Renal pelvis (tissue), 12 donors: Measurements from ENCODE around the gene HELT. TPM values are rescaled to one million over a fixed set of nuclear protein-coding genes. Genes with fewer than 3 reads are reported as not detected.
A peak's percentile ranks its signal among the peaks of the same experiment; 100 is the strongest.
"Not testable (repeated sequence)": the region's sequence is repeated elsewhere in the genome, so short reads cannot be mapped to it uniquely, and the experiment has no call there.

Source experiments
- DNase-seq: peaks from one replicate; pipeline ENCODE4 v3.0.0-alpha.2; 2013
- long read RNA-seq, 16 experiments: transcript quantifications; one replicate each; lab custom pipeline, GENCODE V29; 2026
- polyA plus RNA-seq, 3 donors: library from polyadenylated mRNA; unstranded; fragments of 120-200 nt; gene quantifications; one replicate each; pipeline ENCODE4 v1.2.1, GENCODE V29; 2013; ENCODE audit not compliant: insufficient read length in 3 of 3

HELT gene
- not detected for polyA plus RNA-seq
- long read RNA-seq, donor 1: 0 reads
- long read RNA-seq, donor 2: 0 reads
- long read RNA-seq, donor 3: 0 reads
- long read RNA-seq, donor 4: 0 reads
- long read RNA-seq, donor 5: 0 reads
- long read RNA-seq, donor 6: 0 reads
- long read RNA-seq, donor 7: 0 reads
- long read RNA-seq, donor 8: 0 reads
- long read RNA-seq, donor 9: 0 reads
- long read RNA-seq, donor 10: 0 reads
- long read RNA-seq, donor 11: 0 reads
- long read RNA-seq, donor 12: 0 reads
- long read RNA-seq, donor 13: 0 reads
- long read RNA-seq, donor 14: 0 reads
- long read RNA-seq, donor 15: 0 reads
- long read RNA-seq, donor 16: 0 reads

DNA sequence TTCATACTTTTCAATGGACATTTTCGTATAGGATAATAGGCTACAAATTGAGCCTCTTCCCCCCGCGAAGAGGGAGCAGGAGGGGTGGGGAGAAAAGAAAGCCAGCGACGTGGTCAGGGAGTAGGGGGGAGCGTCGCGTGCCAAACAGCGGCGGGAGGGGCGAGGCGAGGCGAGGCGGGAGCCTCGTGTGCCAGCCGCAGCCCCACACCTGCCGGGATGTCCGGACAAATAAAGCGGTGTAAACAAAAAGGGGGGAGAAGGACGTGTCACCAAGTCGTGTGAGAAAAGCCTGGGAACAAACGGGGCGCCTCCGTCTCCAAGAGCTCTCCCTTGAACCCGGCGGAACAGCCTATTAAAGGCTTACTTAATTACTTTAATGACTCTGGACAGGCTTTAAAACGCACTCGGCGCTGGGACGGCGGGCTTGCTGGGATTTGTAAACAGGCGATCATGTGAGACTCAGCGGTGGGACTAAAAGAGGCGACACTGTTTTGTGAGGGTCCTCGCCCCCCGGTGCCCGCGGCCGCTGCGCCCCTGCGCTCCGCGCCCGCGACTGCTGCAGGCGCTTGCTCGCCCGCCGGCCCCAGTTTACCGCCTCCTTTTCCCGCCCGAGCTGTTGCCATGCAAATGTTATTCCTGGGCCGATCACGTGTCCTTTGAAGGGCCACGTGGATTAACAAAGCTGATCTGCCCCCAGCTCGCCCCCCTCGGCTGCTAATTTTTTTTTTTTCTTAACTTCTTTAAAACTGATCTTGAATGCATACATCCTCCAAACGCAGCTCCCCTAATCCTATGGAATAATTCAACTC lies at the start of gene HELT:
TSS of gene HELT (plus strand) at position 527 of the 809 bp plus-strand sequence. CDS start 439 bp downstream, outside the sequence.
- no peak for DNase-seq

GRCh38 chr4:184968784-184969201 lies 49.5 kb upstream of the HELT start:
- DNase-seq: no peak

GRCh38 chr4:184969610-184970009 lies 48.7 kb upstream of the HELT start:
- DNase-seq: no peak

- DNase-seq: no peak
Measured at GRCh38 chr4:184972991-184973390, 45.3 kb upstream of the HELT start.

DNA sequence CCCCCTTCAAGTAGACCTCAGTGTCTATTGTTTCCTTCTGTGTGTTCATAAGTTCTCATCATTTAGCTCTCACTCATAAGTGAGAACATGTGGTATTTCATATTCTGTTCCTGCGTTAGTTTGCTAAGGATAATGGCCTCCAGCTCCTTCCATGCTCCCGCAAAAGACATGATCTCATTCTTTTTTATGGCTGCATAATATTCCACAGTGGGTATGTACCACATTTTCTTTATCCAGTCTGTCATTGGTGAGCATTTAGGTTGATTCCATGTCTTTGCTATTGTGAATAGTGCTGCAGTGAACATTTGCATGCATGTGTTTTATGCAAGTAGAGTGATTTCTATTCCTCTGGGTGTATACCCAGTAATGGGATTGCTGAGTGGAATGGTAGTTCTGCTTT lies 41.9 kb upstream of the HELT start:
- DNase-seq: not testable (repeated sequence)

DNA sequence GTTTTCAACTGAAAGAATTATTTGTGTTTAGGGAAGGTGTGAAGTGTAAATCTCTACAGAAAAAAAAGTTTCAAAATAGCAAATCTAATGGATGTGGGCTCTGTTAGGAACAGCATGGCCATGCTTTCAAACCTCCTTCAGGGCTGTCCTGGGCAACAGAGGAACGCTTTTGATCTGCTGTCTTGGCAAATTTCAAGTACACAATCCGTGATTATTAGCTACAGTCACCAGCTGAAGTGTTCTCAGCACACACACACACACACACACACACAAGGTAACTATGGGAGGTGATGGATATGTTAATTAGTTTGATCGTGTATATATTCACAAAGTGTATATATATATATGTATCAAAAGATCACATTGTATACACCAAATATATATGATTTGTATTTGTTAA lies 40.5 kb upstream of the HELT start:
- no peak for DNase-seq

- DNase-seq: no peak
Measured at GRCh38 chr4:184978211-184978610, 40.1 kb upstream of the HELT start.

DNA sequence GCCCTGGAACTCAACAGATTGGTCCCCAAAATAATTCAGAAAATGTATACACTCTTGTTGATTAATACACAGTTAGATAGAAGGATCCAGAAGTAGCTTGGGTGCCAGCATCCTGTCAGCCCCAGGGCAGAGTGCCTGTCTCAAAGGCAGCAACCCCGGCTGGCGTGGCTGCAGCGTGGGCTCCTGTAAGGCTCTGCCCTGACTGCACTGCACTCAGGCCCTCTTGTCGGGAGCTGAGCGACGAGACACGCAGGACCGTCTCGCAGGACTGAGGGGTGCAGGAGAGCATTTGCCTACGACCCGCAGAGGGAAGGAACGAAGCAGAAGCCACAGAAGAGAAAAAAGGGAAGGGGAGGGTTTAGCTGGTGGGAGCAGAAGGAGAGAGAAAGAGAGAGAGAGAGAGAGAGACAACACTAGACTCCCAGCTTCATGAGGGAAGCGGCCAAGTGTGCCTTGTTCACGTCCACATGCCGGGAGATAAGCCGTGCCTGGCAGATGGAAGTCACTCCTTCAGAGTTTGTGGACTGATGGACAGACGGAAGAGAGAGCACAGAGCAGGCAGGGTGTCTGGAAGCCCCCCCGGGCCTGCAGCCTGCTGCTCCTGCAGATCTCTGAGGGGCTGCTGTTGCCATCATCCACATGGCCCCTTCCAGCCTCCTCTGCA lies 38.7 kb upstream of the HELT start:
- no peak for DNase-seq

DNA sequence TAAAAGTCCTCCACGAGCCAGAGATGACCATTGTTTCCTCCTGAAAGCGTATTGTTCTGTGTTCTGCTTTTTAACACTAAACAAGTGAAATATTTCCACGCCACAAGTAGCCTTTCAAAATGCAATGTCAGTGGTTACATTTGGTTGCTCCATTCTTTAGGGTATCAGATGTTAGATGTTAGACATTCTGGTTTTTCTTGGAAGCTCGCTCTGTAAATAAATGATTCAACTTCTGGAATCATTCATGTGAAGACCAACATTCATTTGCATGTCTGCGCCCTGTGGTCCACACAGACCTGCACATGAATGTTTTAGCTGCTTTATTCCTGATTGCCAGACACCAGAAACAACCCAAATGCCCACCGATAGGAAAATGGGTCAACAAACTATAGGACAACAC lies 38.0 kb upstream of the HELT start:
- DNase-seq: no peak

- DNase-seq: peak; percentile 61
Measured at GRCh38 chr4:184983672-184984356, 34.5 kb upstream of the HELT start.

GRCh38 chr4:184987493-184988031 lies 30.7 kb upstream of the HELT start:
- DNase-seq: no peak

DNA sequence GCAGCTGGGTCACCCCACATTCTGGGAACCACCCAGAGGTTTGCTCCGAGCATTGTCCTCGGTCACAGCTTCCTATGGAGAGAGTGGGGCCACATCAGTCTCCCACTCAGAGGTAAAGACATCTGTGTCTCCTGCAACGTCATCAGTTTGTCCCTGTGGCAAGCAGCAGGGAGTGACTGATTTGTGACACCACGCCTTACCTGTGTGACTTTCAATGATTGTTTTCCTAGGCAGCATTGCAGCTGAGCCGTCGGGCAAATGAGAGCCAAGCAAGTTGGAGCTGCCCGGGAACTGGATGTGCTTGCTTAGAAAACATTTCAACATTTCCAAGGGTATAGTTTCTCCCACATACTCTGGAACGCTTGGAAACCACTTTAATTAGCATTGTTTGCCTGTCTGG lies 29.7 kb upstream of the HELT start:
- DNase-seq: no peak

DNA sequence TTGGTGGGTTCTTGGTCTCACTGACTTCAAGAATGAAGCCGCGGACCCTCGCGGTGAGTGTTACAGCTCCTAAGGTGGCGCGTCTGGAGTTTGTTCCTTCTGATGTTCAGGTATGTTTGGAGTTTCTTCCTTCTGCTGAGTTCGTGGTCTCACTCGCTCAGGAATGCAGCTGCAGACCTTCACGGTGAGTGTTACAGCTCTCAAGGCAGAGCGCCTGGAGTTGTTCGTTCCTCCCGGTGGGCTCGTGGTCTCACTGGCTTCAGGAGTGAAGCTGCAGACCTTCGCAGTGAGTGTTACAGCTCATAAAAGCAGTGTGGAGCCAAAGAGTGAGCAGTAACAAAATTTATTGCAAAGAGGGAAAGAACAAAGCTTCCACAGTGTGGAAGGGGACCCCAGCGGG lies 29.0 kb upstream of the HELT start:
- DNase-seq: not testable (repeated sequence)

DNA sequence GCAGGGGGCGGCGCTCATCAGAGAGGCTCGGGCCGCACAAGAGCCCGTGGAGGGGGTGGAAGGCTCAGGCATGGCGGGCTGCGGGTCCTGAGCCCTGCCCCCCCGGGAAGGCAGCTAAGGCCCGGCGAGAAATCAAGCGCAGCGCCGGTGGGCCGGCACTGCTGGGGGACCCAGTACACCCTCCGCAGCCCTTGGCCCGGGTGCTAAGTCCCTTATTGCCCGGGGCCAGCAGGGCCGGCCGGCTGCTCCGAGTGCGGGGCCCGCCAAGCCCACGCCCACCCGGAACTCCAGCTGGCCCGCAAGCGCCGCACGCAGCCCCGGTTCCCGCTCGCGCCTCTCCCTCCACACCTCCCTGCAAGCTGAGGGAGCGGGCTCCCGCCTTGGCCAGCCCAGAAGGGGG lies 28.2 kb upstream of the HELT start:
- DNase-seq: not testable (repeated sequence)

GRCh38 chr4:184991860-184992259 lies 26.4 kb upstream of the HELT start:
- no peak for DNase-seq

- no peak for DNase-seq
Measured at GRCh38 chr4:184992422-184992821, 25.9 kb upstream of the HELT start.

GRCh38 chr4:184993247-184993646 lies 25.0 kb upstream of the HELT start:
- no peak for DNase-seq

DNA sequence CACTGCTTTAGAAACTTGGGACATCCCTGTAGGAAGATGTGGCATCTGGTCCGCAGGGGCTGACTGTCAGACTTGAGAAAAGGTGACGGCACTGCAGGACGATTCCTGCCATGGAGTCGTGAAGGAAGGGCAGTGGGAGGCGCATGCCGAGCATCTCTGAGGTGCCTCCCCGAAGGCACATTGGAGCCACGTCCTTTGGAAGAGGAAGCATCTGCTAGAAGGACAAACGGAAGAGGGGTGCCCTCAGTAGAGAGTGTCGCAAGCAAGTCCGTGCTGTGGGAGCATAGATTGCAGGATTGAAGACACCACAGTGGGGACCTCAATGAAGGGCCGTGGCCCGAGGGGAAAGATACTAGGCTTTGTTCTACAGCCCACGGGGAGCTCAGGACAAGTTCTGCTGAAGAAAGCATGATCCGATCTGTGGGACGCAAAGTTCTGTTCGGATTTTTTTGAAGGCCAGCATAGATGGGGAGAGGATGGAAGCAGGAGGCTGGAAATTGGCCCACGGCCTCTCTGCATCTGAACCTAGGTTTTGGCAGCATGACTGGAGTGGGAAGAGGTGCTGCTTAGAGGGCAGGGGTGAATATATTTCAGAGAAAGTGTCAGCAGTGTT lies 24.2 kb upstream of the HELT start:
- DNase-seq: no peak

DNA sequence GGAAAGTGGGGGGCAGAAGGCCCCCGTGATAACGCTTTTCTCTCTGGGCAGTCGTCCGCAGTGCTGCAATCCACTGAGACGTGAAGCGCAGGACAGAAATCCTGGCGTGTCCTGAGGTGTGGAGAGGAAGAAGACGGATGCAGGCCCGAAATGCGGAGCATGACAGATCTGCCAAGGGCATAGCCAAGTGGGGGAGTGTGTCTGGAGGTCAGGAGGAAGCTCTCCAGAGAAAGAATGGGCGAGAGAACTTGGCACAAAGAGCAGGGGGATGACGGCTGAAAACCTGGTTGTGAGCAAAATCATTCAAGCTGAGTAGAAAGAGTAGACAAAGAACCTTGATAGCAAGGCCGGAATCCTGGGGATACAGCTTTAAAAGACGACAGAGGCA lies 23.7 kb upstream of the HELT start:
- no peak for DNase-seq

DNA sequence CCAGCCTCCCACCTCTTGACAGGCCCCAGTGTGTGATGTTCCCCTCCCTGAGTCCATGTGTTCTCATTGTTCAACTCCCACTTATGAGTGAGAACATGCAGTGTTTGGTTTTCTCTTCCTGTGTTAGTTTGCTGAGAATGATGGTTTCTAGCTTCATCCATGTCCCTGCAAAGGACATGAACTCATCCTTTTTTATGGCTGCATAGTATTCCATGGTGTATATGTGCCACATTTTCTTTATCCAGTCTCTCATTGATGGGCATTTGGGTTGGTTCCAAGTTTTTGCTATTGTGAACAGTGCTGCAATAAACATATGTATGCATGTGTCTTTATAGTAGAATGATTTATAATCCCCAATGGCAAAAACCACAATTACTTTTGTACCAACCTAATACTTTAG lies 20.6 kb upstream of the HELT start:
- not testable (repeated sequence) for DNase-seq

DNA sequence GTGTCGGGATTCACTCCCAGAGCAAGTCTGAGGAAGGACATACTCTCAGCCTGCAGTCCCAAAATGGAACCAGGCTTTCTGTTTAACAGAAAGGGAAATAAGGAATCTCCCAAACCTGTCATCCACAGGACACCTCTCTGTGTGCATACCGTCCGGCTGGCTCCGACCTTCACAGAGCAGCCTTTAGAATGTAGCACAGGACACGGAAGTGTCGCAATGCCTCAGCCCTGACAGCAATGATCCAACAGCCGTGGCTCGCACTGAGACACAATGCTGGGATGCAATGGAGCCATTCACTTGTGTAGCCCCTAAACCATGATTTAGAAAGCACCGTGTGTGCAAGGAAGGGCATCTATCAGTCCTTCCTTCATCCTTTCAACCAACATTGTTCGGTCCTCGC lies 15.5 kb upstream of the HELT start:
- DNase-seq: no peak
